MCF 10A (cell line): ENCODE results near the gene TIMM50. TPM values are rescaled to one million over a fixed set of nuclear protein-coding genes. Genes with fewer than 3 reads are reported as not detected.

Experiments
- Bru-seq: library from RNA; stranded (reverse); fragments of 400-500 nt; gene quantifications from one replicate; lab custom pipeline; 2021; lab: Mats Ljungman, UMichigan
- BruChase-seq, 2 experiments: library from RNA; stranded (reverse); fragments of 400-500 nt; gene quantifications; one replicate each; lab custom pipeline; 2021; lab: Mats Ljungman, UMichigan
- BruUV-seq: library from RNA; stranded (reverse); fragments of 400-500 nt; replicated peaks from 2 replicates; lab custom pipeline; 2021; lab: Mats Ljungman, UMichigan
- CTCF ChIA-PET: fragments of 300-600 bp; sonication (Branson Sonifier 250); formaldehyde crosslinking; extraction: SDS; loops from one replicate; lab custom pipeline; 2021; ENCODE audit warnings: antibody characterized with exemption, inconsistent platforms; lab: Yijun Ruan, JAX
- POLR2A ChIA-PET: fragments of 300-600, 350-650 bp; sonication (Branson Sonifier 250); formaldehyde crosslinking; extraction: SDS; loops from one replicate; lab custom pipeline; 2020; ENCODE audit warnings: antibody characterized with exemption, inconsistent platforms; lab: Yijun Ruan, JAX
- DNase-seq: peaks from one replicate; pipeline ENCODE4 v3.0.0-alpha.2; 2018; ENCODE audit not compliant: unreplicated experiment
- H3K27ac Mint-ChIP-seq: one replicate; pipeline ENCODE4 v1.8.0; 2022; ENCODE audit warnings: mild to moderate bottlenecking, low read depth, mixed read lengths; ENCODE audit not compliant: unreplicated experiment
- H3K27me3 Mint-ChIP-seq: one replicate; pipeline ENCODE4 v1.8.0; 2022; ENCODE audit warnings: mixed read lengths; ENCODE audit not compliant: insufficient read depth, unreplicated experiment
- H3K36me3 Mint-ChIP-seq: one replicate; pipeline ENCODE4 v1.8.0; 2022; ENCODE audit warnings: mild to moderate bottlenecking, moderate library complexity, mixed read lengths; ENCODE audit not compliant: insufficient read depth, unreplicated experiment
- H3K4me1 Mint-ChIP-seq: one replicate; pipeline ENCODE4 v1.8.0; 2022; ENCODE audit warnings: mixed read lengths; ENCODE audit not compliant: insufficient read depth, unreplicated experiment
- H3K4me3 Mint-ChIP-seq: one replicate; pipeline ENCODE4 v1.8.0; 2022; ENCODE audit warnings: mild to moderate bottlenecking, moderate library complexity, mixed read lengths; ENCODE audit not compliant: unreplicated experiment
- H3K9me3 Mint-ChIP-seq: one replicate; pipeline ENCODE4 v1.8.0; 2022; ENCODE audit warnings: mixed read lengths; ENCODE audit not compliant: unreplicated experiment
- intact Hi-C: fragments of 100-400 bp; cut with micrococcal nuclease; formaldehyde crosslinking; loops from 2 replicates; pipeline ENCODE4 v1.14.1; 2022
- long read RNA-seq: library from polyadenylated mRNA; stranded (forward); transcript quantifications from one replicate; pipeline ENCODE4 v2.0.0, GENCODE V29; 2022
- total RNA-seq: library from RNA; stranded (reverse); gene quantifications from 2 replicates; pipeline ENCODE4 v1.2.3, GENCODE V29; 2022
- TF ChIP-seq, protein P1 (sequence below): fragments of 200-600 bp; IDR thresholded peaks from one replicate; pipeline ENCODE4 v1.8.0; 2022; ENCODE audit warnings: antibody characterized with exemption, mild to moderate bottlenecking; ENCODE audit not compliant: unreplicated experiment

TIMM50 gene
- total RNA-seq (71.2 and 94.2 TPM in 2 replicates), Bru-seq, nascent RNA (percentile 68 among the genes with signal in this experiment), BruChase-seq, experiment 1, labeled RNA remaining after a 6-hour chase (percentile 80 among the genes with signal in this experiment), BruChase-seq, experiment 2, labeled RNA remaining after a 2-hour chase (percentile 69 among the genes with signal in this experiment)
- long read RNA-seq, transcript TIMM50-201 (11 exons, 1,612 nt): major isoform, 172 of 191 reads
- long read RNA-seq, partial matches to known transcripts: 3 of 191 reads
- long read RNA-seq, other reads (novel, unspliced or antisense): 15 of 191 reads

DNA sequence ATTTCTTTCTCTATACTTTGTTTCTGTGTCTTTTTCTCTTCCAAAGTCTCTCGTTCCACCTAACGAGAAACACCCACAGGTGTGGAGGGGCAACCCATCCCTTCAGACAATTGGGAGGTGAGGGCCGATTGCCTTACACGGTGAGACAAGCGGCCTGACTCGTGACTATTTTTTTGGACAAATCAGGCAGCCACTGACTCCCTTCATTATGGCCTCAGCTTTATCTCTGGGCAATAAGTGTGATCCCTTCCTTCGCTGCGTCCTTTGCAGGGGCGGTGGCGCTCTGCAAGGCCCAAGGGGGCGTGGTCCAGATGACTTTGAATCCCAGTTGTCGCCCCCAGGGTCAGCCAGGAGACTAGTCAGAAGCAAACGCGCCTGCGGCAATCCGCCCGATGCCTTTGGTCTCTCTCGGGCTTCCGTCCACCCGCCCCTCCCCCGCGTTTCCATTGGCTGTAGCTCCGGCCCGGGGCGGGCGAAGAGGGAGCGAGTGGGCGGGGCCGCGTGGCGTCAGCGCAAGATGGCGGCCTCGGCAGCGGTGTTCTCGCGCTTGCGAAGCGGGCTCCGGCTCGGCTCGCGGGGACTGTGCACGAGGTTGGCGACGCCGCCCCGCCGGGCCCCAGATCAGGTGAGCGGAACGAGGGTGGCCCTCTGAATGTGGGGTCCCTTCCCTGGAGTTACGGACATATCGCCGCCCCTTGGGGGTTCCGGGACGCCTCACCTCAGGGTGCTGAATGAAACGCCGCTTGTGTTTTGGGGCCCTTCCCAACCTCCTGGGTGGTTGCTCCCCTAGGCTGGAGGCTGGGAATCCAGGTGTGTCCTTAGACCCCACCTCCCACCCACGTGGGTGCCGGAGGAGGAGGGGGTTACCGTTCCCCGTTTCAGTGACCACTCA, at the start of gene TIMM50:
Gene TIMM50, plus strand, starts transcription at position 502 of the 892 bp plus-strand sequence. Its CDS starts 16 bp downstream, at position 518.
- Mint-ChIP-seq H3K27me3 (no peaks in the 10 kb centered on the region), H3K27ac (peak within 1 kb of the TSS; percentile 91), H3K9me3 (no peaks in the 10 kb centered on the region), H3K4me3 (peak within 1 kb of the TSS; percentile 88), H3K36me3 (peaks cover 32% of the 10 kb centered on the region), H3K4me1 (peaks cover 15% of the 10 kb centered on the region)
- CTCF ChIA-PET: interaction anchor here (0.7 kb wide), 1 partner anchor 290 kb away, joined by 3 read pairs; no protein-coding TSS in a partner anchor
- POLR2A ChIA-PET: interaction anchor here (0.6 to 2.1 kb wide), 13 partner anchors 30 to 79 kb away, joined by 3 to 14 read pairs (median 4); partner anchors contain the start of genes EID2, EID2B, RPS16 and SUPT5H
- intact Hi-C loops: no loop called here
- TSS peak; percentile 25 for BruUV-seq
- TF ChIP-seq, protein P1, sequence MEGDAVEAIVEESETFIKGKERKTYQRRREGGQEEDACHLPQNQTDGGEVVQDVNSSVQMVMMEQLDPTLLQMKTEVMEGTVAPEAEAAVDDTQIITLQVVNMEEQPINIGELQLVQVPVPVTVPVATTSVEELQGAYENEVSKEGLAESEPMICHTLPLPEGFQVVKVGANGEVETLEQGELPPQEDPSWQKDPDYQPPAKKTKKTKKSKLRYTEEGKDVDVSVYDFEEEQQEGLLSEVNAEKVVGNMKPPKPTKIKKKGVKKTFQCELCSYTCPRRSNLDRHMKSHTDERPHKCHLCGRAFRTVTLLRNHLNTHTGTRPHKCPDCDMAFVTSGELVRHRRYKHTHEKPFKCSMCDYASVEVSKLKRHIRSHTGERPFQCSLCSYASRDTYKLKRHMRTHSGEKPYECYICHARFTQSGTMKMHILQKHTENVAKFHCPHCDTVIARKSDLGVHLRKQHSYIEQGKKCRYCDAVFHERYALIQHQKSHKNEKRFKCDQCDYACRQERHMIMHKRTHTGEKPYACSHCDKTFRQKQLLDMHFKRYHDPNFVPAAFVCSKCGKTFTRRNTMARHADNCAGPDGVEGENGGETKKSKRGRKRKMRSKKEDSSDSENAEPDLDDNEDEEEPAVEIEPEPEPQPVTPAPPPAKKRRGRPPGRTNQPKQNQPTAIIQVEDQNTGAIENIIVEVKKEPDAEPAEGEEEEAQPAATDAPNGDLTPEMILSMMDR: no peak
- peak; percentile 96 for DNase-seq

DNA sequence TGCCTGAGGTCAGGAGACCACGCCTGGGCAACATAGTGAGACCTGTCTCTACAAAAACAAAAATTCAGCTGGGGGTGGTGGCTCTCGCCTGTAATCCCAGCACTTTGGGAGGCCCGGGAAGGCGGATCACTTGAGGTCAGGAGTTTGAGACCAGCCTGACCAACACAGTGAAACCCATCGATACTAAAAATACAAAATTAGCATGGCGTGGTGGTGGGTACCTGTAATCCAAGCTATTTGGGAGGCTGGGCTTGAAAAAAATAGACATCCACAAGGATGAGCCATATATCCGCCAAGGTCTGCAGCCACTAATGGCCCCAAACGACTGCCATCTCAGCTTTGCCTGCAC, 48.0 kb upstream of the TIMM50 start:
- no TSS peak for BruUV-seq
- no peak for DNase-seq
- intact Hi-C loops: no loop called here
- Mint-ChIP-seq H3K4me1 (peaks cover 8% of the 10 kb centered on the region), H3K4me3 (no peak overlapping the region), H3K27me3 (no peaks in the 10 kb centered on the region), H3K27ac (no peak overlapping the region), H3K36me3 (peaks cover 65% of the 10 kb centered on the region), H3K9me3 (no peaks in the 10 kb centered on the region)
- POLR2A ChIA-PET: interaction anchor here (0.6 to 5.1 kb wide), 9 partner anchors 12 to 620 kb away, joined by 3 to 42 read pairs (median 7); partner anchors contain the start of genes MED29, PAF1, PLEKHG2 and ZFP36
- TF ChIP-seq, protein P1: no peak
- CTCF ChIA-PET: interaction anchor here (0.6 to 0.8 kb wide), 6 partner anchors 8 to 465 kb away, joined by 3 to 4 read pairs (median 3); no protein-coding TSS in a partner anchor

DNA sequence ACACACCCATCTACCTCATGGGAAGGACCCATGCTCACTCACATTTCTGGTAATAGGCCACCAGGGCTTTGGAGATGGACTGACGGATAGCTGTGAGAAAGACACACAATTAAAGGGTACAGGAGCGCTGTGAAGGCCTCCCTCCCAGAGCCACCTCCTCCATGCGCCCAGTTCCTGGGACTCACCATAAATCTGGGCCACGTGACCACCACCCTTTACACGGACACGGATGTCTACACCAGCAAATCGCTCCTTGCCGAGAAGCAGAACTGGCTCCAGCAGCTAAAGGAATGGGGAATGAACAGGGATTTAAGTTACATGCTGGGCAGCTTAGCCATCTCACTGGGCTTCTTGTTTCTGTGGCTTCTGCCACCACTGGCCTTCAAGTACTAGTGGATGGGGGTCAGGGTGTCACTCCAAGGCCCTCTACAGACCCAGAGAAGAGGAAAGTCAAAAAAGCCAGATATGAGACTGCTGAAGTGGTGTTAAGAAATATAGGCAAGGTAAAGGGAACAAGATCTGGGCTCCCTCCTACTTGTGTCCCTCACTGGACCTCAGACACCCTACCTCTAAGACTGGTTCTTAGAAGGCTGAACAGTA, 47.1 kb upstream of the TIMM50 start:
- H3K27me3 Mint-ChIP-seq: no peaks in the 10 kb centered on the region
- no peak for DNase-seq
- peak overlapping the region; percentile 81 for H3K4me3 Mint-ChIP-seq
- TF ChIP-seq, protein P1: no peak
- H3K27ac Mint-ChIP-seq: no peak overlapping the region
- intact Hi-C loops: no loop called here
- POLR2A ChIA-PET: interaction anchor here (0.9 to 5.1 kb wide), 8 partner anchors 11 to 43 kb away, joined by 3 to 42 read pairs (median 10); partner anchors contain the start of genes PAF1, PLEKHG2, SUPT5H and ZFP36
- CTCF ChIA-PET: interaction anchor here (0.6 to 1.3 kb wide), 2 partner anchors 12 to 22 kb away, joined by 3 read pairs; partner anchors contain the start of gene PLEKHG2
- BruUV-seq: no TSS peak
- H3K36me3 Mint-ChIP-seq: peaks cover 65% of the 10 kb centered on the region
- H3K4me1 Mint-ChIP-seq: peaks cover 8% of the 10 kb centered on the region
- H3K9me3 Mint-ChIP-seq: no peaks in the 10 kb centered on the region
